Stimulated activated naive CD4-positive, alpha-beta T cell treated with Interleukin-2 at 50 U/mL for 16 hours (primary cell): ENCODE measurements around the gene SMTN.
"Not testable (repeated sequence)": the region's sequence is repeated elsewhere in the genome, so short reads cannot be mapped to it uniquely, and the experiment has no call there.

ENCODE experiments used
- DNase-seq: peaks from one replicate; lab custom pipeline; 2025; lab: John Stamatoyannopoulos, UW

SMTN gene

GRCh38 chr22:31104869-31105268, 23.8 kb downstream of the SMTN start:
- no peak for DNase-seq

GRCh38 chr22:31105282-31105929, 24.3 kb downstream of the SMTN start:
- DNase-seq, result no peak

- DNase-seq, result no peak
Observed at GRCh38 chr22:31106001-31106571, 25.0 kb downstream of the SMTN start.

GRCh38 chr22:31106731-31107177, 25.6 kb downstream of the SMTN start:
- DNase-seq, result no peak

- peak; percentile 92 for DNase-seq
Observed at GRCh38 chr22:31107178-31107893, 26.2 kb downstream of the SMTN start, which contains the start of gene SELENOM. Gene SELENOM, minus strand, starts transcription at chr22:31107568. Its CDS starts 63 bp downstream, at chr22:31107505.

GRCh38 chr22:31107894-31108218, 26.7 kb downstream of the SMTN start:
- DNase-seq, result no peak

GRCh38 chr22:31112547-31113091, 31.5 kb downstream of the SMTN start:
- not testable (repeated sequence) for DNase-seq

GRCh38 chr22:31118046-31118820, 37.1 kb downstream of the SMTN start:
- DNase-seq, result no peak

- no peak for DNase-seq
Observed at GRCh38 chr22:31119026-31119717, 38.1 kb downstream of the SMTN start.

GRCh38 chr22:31120230-31120629, 39.1 kb downstream of the SMTN start:
- no peak for DNase-seq

GRCh38 chr22:31120642-31121041, 39.5 kb downstream of the SMTN start:
- no peak for DNase-seq

- DNase-seq, result no peak
Observed at GRCh38 chr22:31121403-31121802, 40.3 kb downstream of the SMTN start.

- no peak for DNase-seq
Observed at GRCh38 chr22:31122196-31122531, 41.0 kb downstream of the SMTN start.

GRCh38 chr22:31122532-31123291, 41.6 kb downstream of the SMTN start, which contains the start of gene INPP5J:
Gene INPP5J, plus strand, starts transcription at chr22:31122966. Its CDS starts 49 bp downstream, at chr22:31123015.
- no peak for DNase-seq

GRCh38 chr22:31123292-31123602, 42.1 kb downstream of the SMTN start:
- DNase-seq, result no peak

- no peak for DNase-seq
Observed at GRCh38 chr22:31124290-31124689, 43.2 kb downstream of the SMTN start.

- no peak for DNase-seq
Observed at GRCh38 chr22:31124811-31125465, 43.8 kb downstream of the SMTN start.

- no peak for DNase-seq
Observed at GRCh38 chr22:31125521-31126117, 44.5 kb downstream of the SMTN start.

- no peak for DNase-seq
Observed at GRCh38 chr22:31126128-31126868, 45.2 kb downstream of the SMTN start.

- DNase-seq, result no peak
Observed at GRCh38 chr22:31126869-31127175, 45.7 kb downstream of the SMTN start.
